H1 (cell line): Measurements from ENCODE around the gene GPR37. TPM values are rescaled to one million over a fixed set of nuclear protein-coding genes. Genes with fewer than 3 reads are reported as not detected.

Experiments used
- CTCF ChIA-PET: fragments of 300-600 bp; sonication (Branson Sonifier 250); formaldehyde crosslinking; loops from one replicate; lab custom pipeline; 2021; ENCODE audit not compliant: partially characterized antibody; lab: Charles Lee
- POLR2A ChIA-PET: fragments of 300-600 bp; sonication (Branson Sonifier 250); formaldehyde crosslinking; loops from one replicate; lab custom pipeline; 2021; ENCODE audit warnings: inconsistent platforms; ENCODE audit not compliant: partially characterized antibody; lab: Charles Lee
- DNase-seq, 2 experiments: peaks; one replicate each; pipeline versions ENCODE4 v3.0.0 to v3.0.0-alpha.2; 2010 to 2022; ENCODE audit warnings: low spot score in 2 of 2, low read depth in 1 of 2, mixed read lengths in 1 of 2
- FAIRE-seq: peaks from 2 replicates; lab custom pipeline; 2011; peaks lifted over from hg19 to GRCh38; lab: Jason Lieb, UNC
- H2AFZ ChIP-seq: 2 replicates; pipeline ENCODE4 v1.8.1; 2012; ENCODE audit warnings: low read length, inconsistent platforms
- H2AK5ac ChIP-seq: 2 replicates; pipeline ENCODE4 v1.6.1; 2013; ENCODE audit warnings: low read depth, low read length
- H2BK120ac ChIP-seq: replicated peaks from 2 replicates; pipeline ENCODE3; 2013; ENCODE audit warnings: low read depth, low read length, inconsistent platforms
- H2BK12ac ChIP-seq: 2 replicates; pipeline ENCODE4 v1.6.1; 2013; ENCODE audit warnings: low read depth, low read length
- H2BK15ac ChIP-seq: 2 replicates; pipeline ENCODE4 v1.6.1; 2013; ENCODE audit warnings: low read length
- H2BK20ac ChIP-seq: 2 replicates; pipeline ENCODE4 v1.6.1; 2013; ENCODE audit warnings: low read length
- H2BK5ac ChIP-seq: 2 replicates; pipeline ENCODE4 v1.6.1; 2013; ENCODE audit warnings: low read depth, low read length
- H3K14ac ChIP-seq: 2 replicates; pipeline ENCODE4 v1.6.1; 2013; ENCODE audit warnings: inconsistent platforms; ENCODE audit not compliant: insufficient read length
- H3K18ac ChIP-seq: 2 replicates; pipeline ENCODE4 v1.6.1; 2013; ENCODE audit warnings: low read length; ENCODE audit errors: extremely low read depth
- H3K23ac ChIP-seq: 2 replicates; pipeline ENCODE4 v1.6.1; 2013; ENCODE audit warnings: inconsistent platforms; ENCODE audit not compliant: insufficient read length
- H3K23me2 ChIP-seq: 2 replicates; pipeline ENCODE4 v1.6.1; 2013; ENCODE audit warnings: low read depth, low read length
- H3K27ac ChIP-seq: 2 replicates; pipeline ENCODE4 v1.6.1; 2011; ENCODE audit warnings: low read depth, low read length, inconsistent platforms
- H3K27me3 ChIP-seq, 4 experiments: replicated peaks in 1 of 4; 1 replicate in 1 of 4; 2 replicates in 3 of 4; pipeline versions ENCODE4 v1.6.1 to v1.8.1; 2011 to 2013; ENCODE audit warnings: low read length in 3 of 4, mild to moderate bottlenecking in 3 of 4, inconsistent platforms in 2 of 4, mixed read lengths in 2 of 4, moderate library complexity in 1 of 4; ENCODE audit not compliant: control insufficient read depth in 3 of 4, insufficient read depth in 3 of 4; ENCODE audit errors: extremely low read depth in 1 of 4
- H3K36me3 ChIP-seq, 4 experiments: 2 replicates each; pipeline versions ENCODE4 v1.6.1 to v1.8.1; 2011 to 2013; ENCODE audit warnings: mild to moderate bottlenecking in 4 of 4, low read length in 3 of 4, moderate library complexity in 2 of 4, control low read depth in 1 of 4, inconsistent platforms in 1 of 4; ENCODE audit not compliant: insufficient read depth in 4 of 4, control insufficient read depth in 2 of 4
- H3K4ac ChIP-seq: replicated peaks from 2 replicates; pipeline ENCODE3; 2013; ENCODE audit warnings: low read length, low read depth, mixed read lengths, inconsistent platforms; ENCODE audit not compliant: insufficient read length
- H3K4me1 ChIP-seq, 4 experiments: replicated peaks in 1 of 4; 1 replicate in 1 of 4; 2 replicates in 3 of 4; pipeline versions ENCODE4 v1.6.1 to v1.8.1; 2011 to 2013; ENCODE audit warnings: low read length in 3 of 4, inconsistent platforms in 2 of 4, mixed read lengths in 1 of 4; ENCODE audit not compliant: insufficient read depth in 4 of 4, control insufficient read depth in 3 of 4
- H3K4me2 ChIP-seq, 2 experiments: 2 replicates each; pipeline versions ENCODE4 v1.6.1 to v1.8.1; 2011 to 2013; ENCODE audit warnings: low read depth in 2 of 2, low read length in 2 of 2, control low read depth in 1 of 2, inconsistent platforms in 1 of 2, mild to moderate bottlenecking in 1 of 2; ENCODE audit not compliant: insufficient read depth in 1 of 2
- H3K4me3 ChIP-seq, 4 experiments: fragments of 200-600, 300-600 bp in 1 of 4; sonication (generic), shearing (Covaris generic), sonication (Bioruptor Twin) in 1 of 4; 2 replicates each; pipeline versions ENCODE4 v1.5.1 to v1.8.1; 2011 to 2016; ENCODE audit warnings: low read length in 4 of 4, low read depth in 3 of 4, control low read depth in 2 of 4, inconsistent platforms in 2 of 4, mild to moderate bottlenecking in 2 of 4, mixed read lengths in 1 of 4, moderate library complexity in 1 of 4; ENCODE audit not compliant: insufficient read depth in 2 of 4; ENCODE audit errors: extremely low read depth in 1 of 4
- H3K56ac ChIP-seq: replicated peaks from 2 replicates; pipeline ENCODE3; 2013; ENCODE audit warnings: low read depth, mild to moderate bottlenecking, mixed read lengths, low read length, inconsistent platforms; ENCODE audit not compliant: insufficient read length
- H3K79me1 ChIP-seq: 2 replicates; pipeline ENCODE4 v1.6.1; 2013; ENCODE audit warnings: low read depth, low read length, control low read depth
- H3K79me2 ChIP-seq, 2 experiments: 2 replicates each; pipeline versions ENCODE4 v1.6.1 to v1.8.1; 2012 to 2013; ENCODE audit warnings: low read length in 2 of 2, mild to moderate bottlenecking in 2 of 2, inconsistent platforms in 1 of 2; ENCODE audit not compliant: insufficient read depth in 2 of 2, control insufficient read depth in 1 of 2
- H3K9ac ChIP-seq, 4 experiments: replicated peaks in 1 of 4; 1 replicate in 1 of 4; 2 replicates in 3 of 4; pipeline versions ENCODE4 v1.6.1 to v1.8.1; 2011 to 2013; ENCODE audit warnings: low read depth in 3 of 4, low read length in 3 of 4, control low read depth in 2 of 4, mild to moderate bottlenecking in 2 of 4, moderate library complexity in 2 of 4, inconsistent platforms in 1 of 4; ENCODE audit errors: extremely low read depth in 1 of 4
- H3K9me3 ChIP-seq, 2 experiments: 2 replicates each; pipeline versions ENCODE4 v1.6.1 to v1.8.1; 2012 to 2013; ENCODE audit warnings: mild to moderate bottlenecking in 2 of 2, moderate library complexity in 2 of 2, control low read depth in 1 of 2, inconsistent platforms in 1 of 2, low read depth in 1 of 2, low read length in 1 of 2, mixed read lengths in 1 of 2; ENCODE audit not compliant: insufficient read depth in 2 of 2
- H4K20me1 ChIP-seq, 2 experiments: replicated peaks in 1 of 2; 2 replicates each; pipeline versions ENCODE3 to v1.8.1; 2011 to 2013; ENCODE audit warnings: inconsistent platforms in 2 of 2, low read length in 2 of 2, mild to moderate bottlenecking in 1 of 2; ENCODE audit not compliant: insufficient read depth in 2 of 2, control insufficient read depth in 1 of 2
- H4K5ac ChIP-seq: 2 replicates; pipeline ENCODE4 v1.6.1; 2013; ENCODE audit warnings: low read length, low read depth, mixed read lengths, inconsistent platforms; ENCODE audit not compliant: insufficient read length
- H4K8ac ChIP-seq: 2 replicates; pipeline ENCODE4 v1.8.0; 2013; ENCODE audit warnings: mild to moderate bottlenecking, moderate library complexity, low read length, inconsistent platforms; ENCODE audit not compliant: insufficient read depth; ENCODE audit errors: extremely low read depth
- H4K91ac ChIP-seq: replicated peaks from 2 replicates; pipeline ENCODE3; 2013; ENCODE audit warnings: low read length, mixed read lengths, inconsistent platforms; ENCODE audit not compliant: insufficient read length
- BACH1 ChIP-seq: IDR thresholded peaks from 2 replicates; pipeline ENCODE4 v1.6.1; 2012; ENCODE audit warnings: low read length, improper control_type of control experiment
- SAP30 ChIP-seq: fragments of 300-600 bp; sonication (generic); IDR thresholded peaks from 2 replicates; pipeline ENCODE4 v1.7.1; 2012; ENCODE audit warnings: low read length, moderate library complexity, mild to moderate bottlenecking, inconsistent platforms; ENCODE audit not compliant: insufficient read depth, insufficient replicate concordance
- SP1 ChIP-seq: IDR thresholded peaks from 2 replicates; pipeline ENCODE4 v1.6.1; 2011; ENCODE audit warnings: low read depth, low read length
- polyA plus RNA-seq, 7 experiments: library from polyadenylated mRNA; depleted of rRNA in 3 of 7; stranded (reverse) in 5 of 7; unstranded in 2 of 7; fragments of >200 nt in 5 of 7; fragments of 200-250 nt in 2 of 7; gene quantifications; 1 replicate in 5 of 7; 2 replicates in 1 of 7; 4 replicates in 1 of 7; pipeline versions ENCODE4 v1.2.1 to v1.2.3, GENCODE V29; 2011 to 2013; ENCODE audit warnings: missing spikeins in 2 of 7, mixed read lengths in 2 of 7
- total RNA-seq: library from RNA; stranded (reverse); fragmentation: NEBNext Ultra II Directional; extraction: Animal tissue kit (Norgen Biotek cat#: 25700); gene quantifications from 2 replicates; pipeline ENCODE4 v1.2.1, GENCODE V29; 2021

Gene GPR37
- total and polyA plus RNA-seq, 2 of the 8 experiments (the other 6 are each of a cell fraction or from before 2014, with no cell fraction given) = 1.5 to 17.4 TPM

- no peak overlapping the region for H3K9ac ChIP-seq
- H3K9me3 ChIP-seq = 0 out of 4 replicates have a peak, but pooled peaks cover 0 to 2% of the 10 kb centered on the region in 2 experiments
- H3K23me2 ChIP-seq = no peaks in the 10 kb centered on the region; the same call in 1 of the 2 replicates
- H2BK5ac ChIP-seq = no peak overlapping the region
- no peaks in the 10 kb centered on the region for H3K79me2 ChIP-seq
- H3K23ac ChIP-seq = no peak overlapping the region
- TF ChIP-seq SP1 (0 out of 2 replicates have a peak, but pooled peaks have one; percentile 35), SAP30 (no peak), BACH1 (no peak)
- H3K18ac ChIP-seq = no peak overlapping the region
- H3K14ac ChIP-seq = no peak overlapping the region
- no peak overlapping the region for H2BK20ac ChIP-seq
- no peak overlapping the region for H2BK12ac ChIP-seq
- no peak overlapping the region for H3K27ac ChIP-seq
- H4K91ac ChIP-seq = no peak overlapping the region
- H3K27me3 ChIP-seq = no peaks in the 10 kb centered on the region
- no peak overlapping the region for H2AK5ac ChIP-seq
- FAIRE-seq = no peak
- ChIA-PET POLR2A (no interaction called here), CTCF (interaction anchor here (0.6 to 1.4 kb wide), 4 partner anchors 9 to 1885 kb away, joined by 3 read pairs; no protein-coding TSS in a partner anchor)
- DNase-seq = no peak
- H3K4ac ChIP-seq = no peak overlapping the region
- H2BK120ac ChIP-seq = no peak overlapping the region
- H4K8ac ChIP-seq = no peak overlapping the region
- no peak overlapping the region for H2AFZ ChIP-seq
- H3K4me1 ChIP-seq = peaks cover 0 to 13% (median 4%) of the 10 kb centered on the region in 4 experiments; a peak in 3 of 7 replicates
- H2BK15ac ChIP-seq = no peak overlapping the region
- peak overlapping the region in 1 of 4 experiments; percentile 2; a peak in 1 of 8 replicates for H3K4me3 ChIP-seq
- no peak overlapping the region for H3K56ac ChIP-seq
- no peaks in the 10 kb centered on the region for H3K79me1 ChIP-seq
- no peak overlapping the region for H4K5ac ChIP-seq
- no peak overlapping the region; a peak in 1 of 4 replicates for H3K4me2 ChIP-seq
- no peaks in the 10 kb centered on the region for H4K20me1 ChIP-seq
- H3K36me3 ChIP-seq = no peaks in the 10 kb centered on the region
Measured at GRCh38 chr7:124712017-124712416, 53.6 kb downstream of the GPR37 start.
